K562 (cell line): ENCODE measurements around the gene KDM2A. TPM values are rescaled to one million over a fixed set of nuclear protein-coding genes. Genes with fewer than 3 reads are reported as not detected.

ENCODE experiments used
- ATAC-seq: fragments of 200-7000 bp; cut with Tn5 transposase; 3 replicates; pipeline ENCODE4 v1.9.1; 2020; ENCODE audit warnings: moderate library complexity
- Bru-seq: library from RNA; stranded (reverse); fragments of 400-500 nt; gene quantifications from one replicate; lab custom pipeline; 2021; lab: Mats Ljungman, UMichigan
- BruChase-seq, 2 experiments: library from RNA; stranded (reverse); fragments of 400-500 nt; gene quantifications; one replicate each; lab custom pipeline; 2021; lab: Mats Ljungman, UMichigan
- BruUV-seq: library from RNA; stranded (reverse); fragments of 400-500 nt; replicated peaks from 2 replicates; lab custom pipeline; 2021; lab: Mats Ljungman, UMichigan
- CTCF ChIA-PET: fragments of 300-600 bp; formaldehyde crosslinking; extraction: SDS; loops from one replicate; lab custom pipeline; 2021; ENCODE audit warnings: low intra/inter-chr PET ratio; lab: Yijun Ruan, JAX
- POLR2A ChIA-PET: fragments of 300-600, 350-650 bp; sonication (Branson Sonifier 250); formaldehyde crosslinking; extraction: SDS; loops from one replicate; lab custom pipeline; 2021; ENCODE audit warnings: antibody characterized with exemption, inconsistent platforms; lab: Yijun Ruan, JAX
- DNase-seq, 4 experiments: peaks; one replicate each; pipeline versions ENCODE4 v3.0.0 to v3.0.0-alpha.2; 2011 to 2018; ENCODE audit warnings: low spot score in 3 of 4, mixed read lengths in 3 of 4; ENCODE audit errors: extremely low read depth in 1 of 4
- FAIRE-seq: peaks from 2 replicates; lab custom pipeline; 2011; peaks lifted over from hg19 to GRCh38; lab: Jason Lieb, UNC
- H2AFZ ChIP-seq: 2 replicates; pipeline ENCODE4 v1.6.0; 2011; ENCODE audit warnings: low read depth, low read length, control low read depth, inconsistent platforms
- H3K27ac ChIP-seq: fragments of 200-600 bp; 3 replicates; pipeline ENCODE4 v1.8.0; 2011; ENCODE audit warnings: low read depth, mild to moderate bottlenecking, control low read depth, inconsistent platforms, low read length, moderate library complexity, mixed read lengths; ENCODE audit errors: extremely low read depth
- H3K27me3 ChIP-seq, 2 experiments: fragments of 300-600 bp in 1 of 2; 2 replicates in 1 of 2; 3 replicates in 1 of 2; pipeline versions ENCODE4 v1.6.0 to v1.8.0; 2011; ENCODE audit warnings: inconsistent platforms in 2 of 2, low read length in 2 of 2, mild to moderate bottlenecking in 1 of 2, mixed read lengths in 1 of 2, moderate library complexity in 1 of 2; ENCODE audit not compliant: control insufficient read depth in 2 of 2, insufficient read depth in 2 of 2
- H3K36me3 ChIP-seq: fragments of 300-600 bp; 3 replicates; pipeline ENCODE4 v1.8.0; 2011; ENCODE audit warnings: mild to moderate bottlenecking, low read length, inconsistent platforms; ENCODE audit not compliant: control insufficient read depth, insufficient read depth
- H3K4me1 ChIP-seq, 2 experiments: fragments of 200-600 bp in 1 of 2; replicated peaks in 1 of 2; 2 replicates in 1 of 2; 3 replicates in 1 of 2; pipeline versions ENCODE4 v1.5.1 to v1.8.0; 2011; ENCODE audit warnings: inconsistent platforms in 2 of 2, low read length in 2 of 2, mild to moderate bottlenecking in 1 of 2, mixed read lengths in 1 of 2, moderate library complexity in 1 of 2; ENCODE audit not compliant: control insufficient read depth in 2 of 2, insufficient read depth in 2 of 2
- H3K4me2 ChIP-seq: 2 replicates; pipeline ENCODE4 v1.6.1; 2011; ENCODE audit warnings: low read length, control low read depth, inconsistent platforms, mixed read lengths; ENCODE audit not compliant: insufficient read depth
- H3K4me3 ChIP-seq: fragments of 200-600 bp; sonication (generic), shearing (Covaris generic); 2 replicates; pipeline ENCODE4 v1.5.1; 2016; ENCODE audit warnings: control low read depth, inconsistent platforms
- H3K79me2 ChIP-seq: fragments of 200-600 bp; 3 replicates; pipeline ENCODE4 v1.8.0; 2011; ENCODE audit warnings: low read length, inconsistent platforms; ENCODE audit not compliant: control insufficient read depth, insufficient read depth
- H3K9ac ChIP-seq, 2 experiments: 2 replicates each; pipeline versions ENCODE4 v1.6.0 to v1.6.1; 2011; ENCODE audit warnings: low read depth in 2 of 2, low read length in 2 of 2, control low read depth in 1 of 2, inconsistent platforms in 1 of 2, mild to moderate bottlenecking in 1 of 2, mixed read lengths in 1 of 2; ENCODE audit not compliant: insufficient read depth in 1 of 2
- H3K9me1 ChIP-seq: one replicate; pipeline ENCODE4 v1.6.0; 2011; ENCODE audit warnings: inconsistent platforms, mild to moderate bottlenecking, low read length, moderate library complexity; ENCODE audit not compliant: control insufficient read depth, insufficient read depth
- H3K9me3 ChIP-seq: replicated peaks from 2 replicates; pipeline ENCODE4 v1.5.1; 2011; ENCODE audit warnings: low read depth, low read length, inconsistent platforms; ENCODE audit not compliant: control insufficient read depth, insufficient read depth
- H4K20me1 ChIP-seq: replicated peaks from 2 replicates; pipeline ENCODE4 v1.6.1; 2011; ENCODE audit warnings: low read length, inconsistent platforms, mixed read lengths; ENCODE audit not compliant: control insufficient read depth, insufficient read depth
- ARID2 ChIP-seq: fragments of 450-650 bp; IDR thresholded peaks from 2 replicates; pipeline ENCODE4 v1.6.1; 2017; ENCODE audit warnings: antibody characterized with exemption, mild to moderate bottlenecking
- EGR1 ChIP-seq: fragments of 450-650 bp; conservative IDR thresholded peaks from 2 replicates; pipeline ENCODE4 v1.6.1; 2017; ENCODE audit warnings: mild to moderate bottlenecking
- ILF3 ChIP-seq: fragments of 450-650 bp; IDR thresholded peaks from 2 replicates; pipeline ENCODE4 v1.6.1; 2018; ENCODE audit warnings: antibody characterized with exemption, mild to moderate bottlenecking, moderate library complexity, borderline replicate concordance
- MAX ChIP-seq: sonication (generic); formaldehyde crosslinking; IDR thresholded peaks from 2 replicates; pipeline ENCODE4 v1.9.0; 2022; ENCODE audit warnings: mild to moderate bottlenecking, missing genetic modification reagents
- NONO ChIP-seq, 2 experiments: fragments of 200-400 bp in 1 of 2; fragments of 450-650 bp in 1 of 2; formaldehyde crosslinking in 1 of 2; IDR thresholded peaks; 2 replicates each; pipeline ENCODE4 v1.6.1; 2017; ENCODE audit warnings: low read depth in 2 of 2, mild to moderate bottlenecking in 2 of 2, moderate library complexity in 2 of 2, low read length in 1 of 2
- PHTF2 ChIP-seq: fragments of 250-450 bp; sonication (Bioruptor Pico); IDR thresholded peaks from 2 replicates; pipeline ENCODE4 v1.5.0; 2021; ENCODE audit warnings: mild to moderate bottlenecking
- POLR2A ChIP-seq: fragments of 450-650 bp; conservative IDR thresholded peaks from 2 replicates; pipeline ENCODE4 v1.6.1; 2016
- RBFOX2 ChIP-seq: fragments of 200-400 bp; formaldehyde crosslinking; IDR thresholded peaks from 2 replicates; pipeline ENCODE4 v1.6.1; 2017; ENCODE audit warnings: low read depth, mild to moderate bottlenecking, low read length, moderate library complexity
- SAFB ChIP-seq: fragments of 200-400 bp; formaldehyde crosslinking; IDR thresholded peaks from 2 replicates; pipeline ENCODE4 v1.6.1; 2017; ENCODE audit warnings: low read depth, low read length, borderline replicate concordance
- SUPT5H ChIP-seq: fragments of 450-650 bp; IDR thresholded peaks from 2 replicates; pipeline ENCODE4 v1.6.1; 2016
- TAF9B ChIP-seq: fragments of 450-650 bp; IDR thresholded peaks from 2 replicates; pipeline ENCODE4 v1.6.1; 2018; ENCODE audit warnings: mild to moderate bottlenecking; ENCODE audit not compliant: partially characterized antibody
- VEZF1 ChIP-seq: fragments of 200-800 bp; sonication (Bioruptor generic); IDR thresholded peaks from 2 replicates; pipeline ENCODE4 v1.6.1; 2017; ENCODE audit warnings: missing genetic modification characterization, missing compliant biosample characterization
- ZNF639 ChIP-seq, 2 experiments: fragments of 200-800 bp in 1 of 2; sonication (Bioruptor generic) in 1 of 2; sonication (generic) in 1 of 2; formaldehyde crosslinking in 1 of 2; IDR thresholded peaks in 1 of 2; conservative IDR thresholded peaks in 1 of 2; 2 replicates each; pipeline versions ENCODE4 v1.5.0 to v1.6.1; 2016 to 2020; ENCODE audit warnings: missing compliant biosample characterization in 1 of 2, missing genetic modification characterization in 1 of 2, missing genetic modification reagents in 1 of 2
- WGBS: fragments of 100-300 bp; shearing (Covaris generic); methylation state at CpG from one replicate; pipeline ENCODE4 v1.1.6; 2016; ENCODE audit warnings: low coverage, mixed read lengths; ENCODE audit not compliant: insufficient coverage; ENCODE audit errors: missing lambda C conversion rate; 5-methylcytosine and 5-hydroxymethylcytosine counted together
- in situ Hi-C: fragments of 300-500 bp; cut with MboI; formaldehyde crosslinking; loops from 4 replicates; pipeline ENCODE4 v1.15.0; 2018; ENCODE audit warnings: inconsistent platforms, mixed read lengths
- intact Hi-C: fragments of 100-400 bp; cut with micrococcal nuclease; formaldehyde crosslinking; loops from 2 replicates; pipeline ENCODE4 v1.14.2; 2022
- long read RNA-seq, 3 experiments: library from polyadenylated mRNA in 2 of 3; library from RNA in 1 of 3; unstranded in 2 of 3; stranded (forward) in 1 of 3; transcript quantifications; one replicate each; pipeline ENCODE4 v2.0.0, GENCODE V29; 2019 to 2022
- polyA minus RNA-seq, 3 experiments: library from RNA; depleted of rRNA, polyadenylated mRNA; stranded (reverse); fragments of >200 nt; gene quantifications; 2 replicates each; pipeline ENCODE4 v1.2.3, GENCODE V29; 2011
- polyA plus RNA-seq, 8 experiments: library from polyadenylated mRNA; depleted of rRNA in 4 of 8; stranded (reverse) in 5 of 8; unstranded in 3 of 8; fragments of >200 nt; fragmentation: Nextera tagmentation in 2 of 8; fragmentation: Illumina TruSeq in 1 of 8; extraction: Ambion mirVana in 2 of 8; extraction: Trizol in 1 of 8; gene quantifications; 2 replicates each; pipeline versions ENCODE4 v1.2.1 to v1.2.3, GENCODE V29; 2011 to 2014; ENCODE audit warnings: inconsistent platforms in 1 of 8, missing spikeins in 1 of 8
- total RNA-seq, 7 experiments: library from RNA; depleted of rRNA in 6 of 7; stranded (reverse); fragments of >200 nt in 6 of 7; fragmentation: Illumina TruSeq in 2 of 7; extraction: Trizol in 2 of 7; gene quantifications; 2 replicates each; pipeline versions ENCODE4 v1.2.1 to v1.2.3, GENCODE V29; 2011 to 2021; ENCODE audit warnings: low replicate concordance in 1 of 7

The KDM2A gene
- total RNA-seq (2011; cell fraction: chromatin; rRNA removed; ENCODE audit: low replicate concordance), result 208 and 244 TPM in 2 replicates
- total RNA-seq (2011; cell fraction: nucleolus; rRNA removed), result 95.6 and 101 TPM in 2 replicates
- total RNA-seq (2011; cell fraction: nucleoplasm; rRNA removed), result 128 and 146 TPM in 2 replicates
- total RNA-seq (2014; rRNA removed) (19.0 and 21.3 TPM in 2 replicates), total RNA-seq (2014; rRNA removed; fragmentation: Illumina TruSeq; extraction: Trizol) (22.3 and 23.4 TPM in 2 replicates), total RNA-seq (2015; rRNA removed; fragmentation: Illumina TruSeq; extraction: Trizol) (26.4 and 27.1 TPM in 2 replicates), total RNA-seq (2021) (37.9 and 39.3 TPM in 2 replicates), polyA plus RNA-seq (2011; rRNA removed) (19.0 and 30.7 TPM in 2 replicates), polyA plus RNA-seq (2014; fragmentation: Illumina TruSeq; extraction: Trizol) (35.1 and 37.7 TPM in 2 replicates), polyA plus RNA-seq (2014; fragmentation: Nextera tagmentation; extraction: Ambion mirVana) (1 to 10 TPM; 5.0 to 7.2 TPM), polyA plus RNA-seq (2014; rRNA removed) (19.8 and 21.3 TPM in 2 replicates), polyA minus RNA-seq (2011; rRNA and poly(A)+ RNA removed) (65.3 and 71.5 TPM in 2 replicates), Bru-seq, nascent RNA (percentile 76 among the genes with signal in this experiment), BruChase-seq, experiment 1, labeled RNA remaining after a 2-hour chase (percentile 81 among the genes with signal in this experiment), BruChase-seq, experiment 2, labeled RNA remaining after a 6-hour chase (percentile 80 among the genes with signal in this experiment)
- polyA plus RNA-seq (2011; cell fraction: cytosol; rRNA removed), result 23.8 and 26.0 TPM in 2 replicates
- polyA plus RNA-seq (2011; cell fraction: nucleus; rRNA removed), result 71.8 and 106 TPM in 2 replicates
- polyA plus RNA-seq (2012), result 25.1 and 26.1 TPM in 2 replicates
- polyA minus RNA-seq (2011; cell fraction: cytosol; rRNA and poly(A)+ RNA removed), result 31.0 and 35.6 TPM in 2 replicates
- 38.8 and 59.3 TPM in 2 replicates for polyA minus RNA-seq (2011; cell fraction: nucleus; rRNA and poly(A)+ RNA removed)
- long read RNA-seq, experiment 1, full-length matches to known transcripts, result 5 of 54 reads
- long read RNA-seq, experiment 1, partial matches to known transcripts, result 8 of 54 reads
- long read RNA-seq, experiment 1, other reads (novel, unspliced or antisense), result 41 of 54 reads
- long read RNA-seq, experiment 2, partial matches to known transcripts, result 9 of 24 reads
- long read RNA-seq, experiment 2, other reads (novel, unspliced or antisense), result 15 of 24 reads
- long read RNA-seq, experiment 3, partial matches to known transcripts, result 0 of 5 reads
- long read RNA-seq, experiment 3, other reads (novel, unspliced or antisense), result 5 of 5 reads

GRCh38 chr11:67118801-67119584 is at the start of gene KDM2A:
Gene KDM2A, plus strand, starts transcription at chr11:67119263. Its CDS starts 2,054 bp downstream, at chr11:67121317.
- Histone ChIP-seq H3K4me3 (peak within 1 kb of the TSS; percentile 55), H3K27me3 (no peaks in the 10 kb centered on the region), H3K4me1 (peaks cover 0 to 29% of the 10 kb centered on the region in 2 experiments; a peak in 4 of 5 replicates), H2AFZ (peak within 1 kb of the TSS; percentile 84), H3K4me2 (peak within 1 kb of the TSS; percentile 76), H3K36me3 (peaks cover 10% of the 10 kb centered on the region; the same call in 1 of the 3 replicates), H3K9me1 (no peaks in the 10 kb centered on the region), H3K9me3 (no peaks in the 10 kb centered on the region), H3K9ac (peak within 1 kb of the TSS; percentile 92 to 100), H4K20me1 (peaks cover 10% of the 10 kb centered on the region; the same call in 1 of the 2 replicates), H3K27ac (peak within 1 kb of the TSS; percentile 91), H3K79me2 (peaks cover 49% of the 10 kb centered on the region)
- intact Hi-C loops (no loop called here), in situ Hi-C loops (no loop called here)
- no TSS peak for BruUV-seq
- FAIRE-seq, result peak; percentile 77
- CTCF ChIA-PET, result no interaction called here
- WGBS, result 4% methylated on average over 9 of the region's 97 CpGs
- ATAC-seq, result peak; percentile 87
- DNase-seq, result peak; percentile 99 to 100 (median 100)
- POLR2A ChIA-PET, result interaction anchor here (0.5 to 1.3 kb wide), 8 partner anchors 21 to 749 kb away, joined by 3 to 5 read pairs (median 3); no protein-coding TSS in a partner anchor
- TF ChIP-seq POLR2A, result peak; percentile 82
- TF ChIP-seq MAX (CRISPR knock-in tag), result peak; percentile 47
- TF ChIP-seq ARID2, result no peak
- TF ChIP-seq TAF9B, result peak; percentile 81
- TF ChIP-seq ZNF639 (CRISPR knock-in tag; conservative IDR thresholded peaks at IDR 0.05 in 1 of 2, IDR thresholded peaks at IDR 0.05 in 1 of 2), result peak in 1 of 2 experiments; percentile 75; a peak in 1 of 4 replicates
- TF ChIP-seq RBFOX2, result peak; percentile 87
- TF ChIP-seq EGR1, result peak; percentile 76
- peak; percentile 66; the same call in 1 of the 2 replicates for TF ChIP-seq SAFB
- TF ChIP-seq NONO (IDR thresholded peaks at IDR 0.05; ENCODE audit: low read depth in 2 of 2, low read length in 1 of 2), result peak in 1 of 2 experiments; percentile 43; a peak in 1 of 4 replicates
- peak; percentile 98 for TF ChIP-seq VEZF1 (CRISPR knock-in tag)
- no peak for TF ChIP-seq ILF3
- peak; percentile 75 for TF ChIP-seq SUPT5H
- TF ChIP-seq PHTF2 (CRISPR knock-in tag), result no peak
